Medulla oblongata (tissue), 1 donor: ENCODE results near the gene ECE2.

ENCODE experiments used
- DNase-seq: peaks from one replicate; pipeline ENCODE4 v3.0.0-alpha.2; 2015; ENCODE audit errors: extremely low spot score

Gene ECE2

DNA sequence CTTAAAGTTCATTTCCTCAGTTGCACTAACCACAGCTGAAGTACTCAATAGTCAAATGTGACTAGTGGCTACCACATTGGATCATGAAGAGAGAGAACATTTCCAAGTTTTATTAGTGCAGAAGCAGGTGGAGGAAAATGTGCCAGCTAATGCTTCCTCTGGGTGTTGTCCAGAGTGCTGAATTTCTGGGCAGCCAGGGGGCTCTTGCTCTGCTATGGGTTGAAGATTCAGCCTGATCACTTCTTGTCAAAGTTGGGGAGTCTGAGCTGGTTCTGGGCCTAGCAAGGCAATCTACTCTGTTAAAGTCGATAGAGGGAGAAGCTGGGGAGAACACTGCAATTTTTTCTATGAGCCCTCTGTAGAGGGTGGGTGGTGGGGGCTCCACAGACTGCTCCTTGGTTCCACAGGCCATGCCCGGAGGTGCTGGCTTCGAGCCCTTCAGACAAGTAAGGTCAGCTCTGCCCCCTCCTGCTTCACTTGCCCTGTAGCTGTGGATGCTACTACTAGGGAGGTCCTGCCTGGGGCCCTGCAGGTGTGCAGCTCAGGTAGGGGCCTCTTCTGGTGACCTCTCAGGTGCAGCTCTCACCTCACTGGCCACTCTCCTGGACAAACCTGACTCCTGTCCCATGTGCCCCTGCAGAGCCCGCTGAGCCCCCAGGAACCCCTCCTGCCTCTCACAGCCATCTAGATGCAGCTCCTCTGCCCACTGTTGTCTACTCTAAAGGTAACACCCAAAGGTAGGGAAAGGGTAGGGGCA lies 35.3 kb upstream of the ECE2 start:
- no peak for DNase-seq

DNA sequence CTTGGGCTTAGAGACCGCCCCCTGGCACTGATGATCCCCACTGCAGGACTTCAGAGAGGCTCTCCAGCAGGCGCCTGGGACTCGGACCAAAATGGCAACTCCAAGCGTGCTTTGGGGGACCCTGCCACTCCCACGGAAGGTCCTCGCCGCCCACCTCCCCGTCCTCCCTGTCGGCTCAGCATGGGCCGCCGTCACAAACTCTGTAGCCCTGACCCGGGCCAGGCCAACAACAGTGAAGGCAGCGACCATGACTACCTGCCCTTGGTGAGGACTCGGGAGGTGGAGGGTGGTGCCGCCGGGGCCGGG lies 34.7 kb upstream of the ECE2 start:
- DNase-seq, result no peak

DNA sequence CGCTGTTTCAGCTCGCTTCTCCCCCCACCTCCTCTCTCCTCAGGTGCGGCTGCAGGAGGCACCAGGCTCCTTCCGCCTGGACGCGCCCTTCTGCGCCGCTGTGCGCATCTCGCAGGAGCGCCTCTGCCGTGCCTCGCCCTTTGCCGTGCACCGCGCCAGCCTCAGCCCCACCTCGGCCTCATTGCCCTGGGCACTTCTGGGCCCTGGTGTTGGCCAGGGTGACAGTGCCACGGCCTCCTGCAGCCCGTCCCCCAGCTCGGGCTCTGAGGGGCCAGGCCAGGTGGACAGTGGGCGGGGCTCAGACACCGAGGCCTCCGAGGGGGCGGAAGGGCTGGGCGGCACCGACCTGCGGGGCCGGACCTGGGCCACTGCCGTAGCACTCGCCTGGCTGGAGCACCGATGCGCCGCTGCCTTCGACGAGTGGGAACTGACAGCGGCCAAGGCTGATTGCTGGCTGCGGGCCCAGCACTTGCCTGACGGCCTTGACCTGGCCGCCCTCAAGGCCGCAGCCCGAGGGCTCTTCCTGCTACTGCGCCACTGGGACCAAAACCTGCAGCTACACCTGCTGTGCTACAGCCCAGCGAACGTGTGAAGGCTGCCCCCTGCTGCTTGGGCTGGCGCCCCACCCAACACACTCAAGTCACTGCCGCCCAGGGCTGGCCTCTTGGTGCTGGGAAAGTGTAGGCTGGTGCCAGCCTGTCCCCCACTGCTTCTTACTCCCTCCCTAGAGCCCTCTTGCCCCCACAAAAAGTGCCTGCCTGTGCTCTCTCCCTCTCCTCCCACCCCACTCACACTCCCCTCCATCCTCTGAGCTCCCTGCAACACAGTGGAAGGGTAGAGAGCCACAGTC lies 34.1 kb upstream of the ECE2 start:
- no peak for DNase-seq

DNA sequence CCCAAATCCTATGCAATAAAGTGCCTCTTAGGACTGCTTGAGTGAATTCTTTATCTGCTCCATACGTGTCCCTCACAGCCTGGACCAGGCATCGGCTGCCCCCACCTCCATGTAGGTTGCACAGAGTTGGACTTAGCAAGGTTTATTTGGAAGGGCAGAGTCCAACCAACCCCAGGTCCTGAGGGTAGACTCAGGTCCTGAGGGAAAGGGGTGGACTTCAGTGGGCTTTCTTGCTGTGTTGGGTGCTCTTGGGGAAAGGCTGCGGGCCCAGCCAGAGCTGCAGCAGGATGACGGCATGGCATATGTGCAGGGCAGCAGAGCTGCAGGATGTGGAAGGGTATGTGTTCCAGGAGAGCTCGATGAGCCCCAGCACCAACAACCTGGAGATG lies 33.5 kb upstream of the ECE2 start:
- DNase-seq, result no peak

DNA sequence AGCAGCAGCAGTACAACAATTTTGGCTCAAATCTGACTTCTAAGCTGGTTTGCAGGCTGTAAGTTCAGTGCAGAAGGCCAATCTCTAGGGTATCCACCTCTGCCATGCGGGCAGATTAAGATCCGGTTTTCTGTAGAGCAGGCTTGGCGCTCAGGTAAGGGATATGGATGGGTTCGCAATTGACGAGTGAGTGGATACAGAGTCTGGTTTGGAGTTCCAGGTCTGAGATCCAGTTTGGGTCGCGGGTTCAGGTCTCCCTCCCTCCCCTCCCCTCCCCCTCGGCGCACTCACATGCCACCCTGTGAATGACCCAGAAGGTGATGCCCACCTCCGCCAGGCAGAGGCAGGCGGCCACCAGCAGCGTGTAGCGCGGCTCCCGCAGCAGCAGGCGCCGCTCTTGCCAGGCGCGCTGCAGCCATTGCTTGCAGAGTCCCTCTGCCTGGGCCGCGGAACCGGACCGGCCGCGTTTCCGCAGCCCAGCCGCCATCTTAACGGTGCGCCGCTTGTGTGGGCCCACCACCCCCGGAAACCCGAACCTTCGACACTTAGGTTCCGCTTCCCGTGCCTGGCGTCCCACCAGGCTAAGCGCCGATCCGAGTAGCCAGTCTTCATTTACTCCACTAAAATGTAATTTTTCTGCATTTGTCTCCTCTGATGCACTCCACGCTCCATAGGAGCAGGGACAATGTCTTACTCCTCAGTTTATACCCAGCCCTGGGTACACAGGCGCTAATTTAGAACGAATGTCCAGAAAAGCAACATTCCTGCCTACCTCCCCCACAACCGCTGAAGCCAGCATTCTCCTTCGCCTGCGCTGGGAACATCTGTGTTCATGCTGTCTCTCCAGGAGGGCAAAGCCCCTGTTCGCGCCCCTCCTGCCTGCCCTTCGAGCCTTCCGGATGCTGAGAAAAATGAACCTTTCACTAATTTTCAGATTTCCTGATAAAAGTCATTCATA lies 27.1 kb upstream of the ECE2 start, which contains the start of gene ALG3:
TSS of gene ALG3 (minus strand) at position 509 of the 958 bp plus-strand sequence. CDS start at position 487, 22 bp downstream.
- peak; percentile 85 for DNase-seq

DNA sequence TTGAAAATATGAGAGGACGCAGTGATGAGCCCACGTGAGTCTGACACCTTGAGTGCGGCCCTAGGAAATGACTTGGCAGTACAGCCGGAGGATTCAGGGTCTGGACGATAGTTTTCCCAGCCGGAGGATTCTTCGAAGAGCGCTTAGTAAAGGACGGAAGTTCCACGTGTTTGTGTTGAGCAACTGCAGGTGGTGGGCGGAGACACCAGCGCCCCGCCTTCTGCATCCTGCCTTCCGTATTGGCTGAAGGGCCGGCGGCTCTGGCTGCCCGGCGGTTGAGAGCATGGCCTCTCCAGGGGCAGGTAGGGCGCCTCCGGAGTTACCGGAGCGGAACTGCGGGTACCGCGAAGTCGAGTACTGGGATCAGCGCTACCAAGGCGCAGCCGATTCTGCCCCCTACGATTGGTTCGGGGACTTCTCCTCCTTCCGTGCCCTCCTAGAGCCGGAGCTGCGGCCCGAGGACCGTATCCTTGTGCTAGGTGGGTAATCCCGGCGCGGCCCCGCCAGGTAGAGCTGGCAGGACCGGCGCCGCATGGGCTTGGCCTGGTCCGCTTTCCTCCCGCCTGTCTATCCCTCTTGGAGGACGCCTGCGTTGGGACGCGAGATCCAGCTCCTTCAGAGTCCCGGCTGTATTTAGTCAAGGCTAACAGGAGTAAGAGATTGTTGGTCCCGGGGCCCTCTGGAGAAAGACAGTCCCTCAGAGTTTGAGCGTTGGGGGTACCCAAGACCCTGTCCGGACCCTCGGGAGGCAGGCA lies 26.2 kb upstream of the ECE2 start, which contains the start of gene EEF1AKMT4:
TSS of gene EEF1AKMT4 (plus strand) at position 261 of the 755 bp plus-strand sequence. CDS start at position 284, 23 bp downstream.
- DNase-seq, result peak; percentile 96

DNA sequence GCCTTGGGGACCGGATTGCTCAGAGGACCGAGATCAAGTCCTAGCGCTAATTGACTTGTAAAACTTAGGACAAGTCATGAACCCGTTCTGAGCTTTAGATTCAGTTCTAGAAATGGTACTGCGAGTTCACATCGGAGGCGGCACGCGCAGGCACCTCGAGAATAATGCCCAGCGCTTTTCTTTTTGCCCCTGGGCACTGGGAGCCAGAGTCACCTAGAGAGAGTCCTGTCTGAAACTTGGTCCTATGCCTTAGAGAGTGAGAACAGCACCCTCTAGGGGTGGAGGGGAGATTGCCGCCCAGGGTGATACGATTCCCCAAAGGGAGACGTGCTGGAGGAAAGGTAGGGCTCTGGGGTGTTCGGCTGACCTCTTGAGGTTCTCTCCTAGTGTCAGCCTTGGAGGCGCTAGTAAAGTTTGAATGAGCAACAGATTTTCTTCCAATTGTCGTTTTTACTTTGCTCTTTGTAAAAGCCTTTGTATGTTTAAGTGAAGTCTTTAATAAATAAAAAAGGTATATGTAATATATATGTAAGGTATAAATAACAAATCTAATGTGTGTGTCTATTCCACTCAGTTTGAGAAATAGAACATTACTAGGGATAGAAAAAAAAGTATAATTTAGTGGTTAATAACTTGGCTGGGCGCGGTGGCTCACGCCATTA lies 25.5 kb upstream of the ECE2 start:
- peak; percentile 91 for DNase-seq

DNA sequence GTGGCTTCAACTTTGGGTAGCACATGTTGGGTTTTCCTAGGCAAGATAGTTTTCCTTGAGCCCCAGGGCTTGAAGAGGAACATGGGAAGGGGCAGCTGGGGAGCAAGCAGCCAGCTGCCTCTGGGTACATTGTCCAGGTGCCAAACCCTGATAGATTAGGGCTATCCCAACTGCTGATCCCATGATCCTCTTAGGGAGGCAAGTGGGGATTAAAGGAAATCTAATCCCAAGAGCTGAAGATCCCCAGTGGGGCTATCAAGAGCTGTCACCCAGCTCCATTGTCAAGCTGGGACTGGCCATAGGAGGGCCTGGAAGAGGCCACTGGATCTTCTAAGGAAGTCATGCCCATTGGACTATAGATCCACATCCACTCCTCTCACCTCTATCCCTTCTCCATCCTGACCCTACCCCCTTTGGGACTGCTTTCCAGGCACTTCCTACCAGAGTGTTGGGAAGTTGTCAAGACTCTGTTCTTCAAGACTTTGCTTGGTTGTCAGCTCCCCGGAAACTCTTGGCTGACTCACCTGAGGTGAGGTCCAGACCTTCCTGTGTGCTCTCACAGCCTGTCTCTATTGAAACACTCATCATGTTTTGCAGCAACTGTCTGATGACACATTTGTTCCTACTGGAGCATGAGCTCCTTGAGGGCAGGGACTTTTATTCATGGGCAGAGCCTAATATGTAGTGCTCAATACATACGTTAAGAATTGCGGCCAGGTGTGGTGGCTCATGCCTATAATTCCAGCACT lies 20.4 kb upstream of the ECE2 start:
- DNase-seq, result no peak

DNA sequence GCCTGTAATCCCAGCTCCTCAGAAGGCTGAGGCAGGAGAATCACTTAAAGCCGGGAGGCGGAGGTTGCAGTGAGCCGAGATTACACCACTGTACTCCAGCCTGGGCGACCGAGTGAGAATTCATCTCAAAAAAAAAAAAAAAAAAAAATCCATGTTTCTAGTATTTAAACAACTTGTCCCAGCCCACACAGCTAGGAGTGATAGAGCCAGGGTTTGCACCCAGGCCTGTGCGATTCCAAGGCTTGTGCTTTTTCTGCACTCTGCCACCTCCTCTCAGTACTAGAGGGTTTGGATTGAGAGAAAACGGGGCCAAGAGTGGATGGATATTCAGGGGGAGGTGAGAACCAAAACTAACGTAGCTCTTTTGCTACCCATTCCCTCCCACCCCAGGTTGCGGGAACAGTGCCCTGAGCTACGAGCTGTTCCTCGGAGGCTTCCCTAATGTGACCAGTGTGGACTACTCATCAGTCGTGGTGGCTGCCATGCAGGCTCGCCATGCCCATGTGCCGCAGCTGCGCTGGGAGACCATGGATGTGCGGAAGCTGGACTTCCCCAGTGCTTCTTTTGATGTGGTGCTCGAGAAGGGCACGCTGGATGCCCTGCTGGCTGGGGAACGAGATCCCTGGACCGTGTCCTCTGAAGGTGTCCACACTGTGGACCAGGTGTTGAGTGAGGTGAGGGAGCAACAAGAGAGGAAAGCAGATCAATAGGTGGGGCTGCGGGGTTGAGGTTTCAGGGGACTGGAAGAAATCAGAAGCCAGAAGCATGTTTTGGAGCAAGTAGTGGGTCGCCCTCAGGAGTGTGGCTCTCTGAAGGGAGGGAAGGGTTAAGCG lies 18.5 kb upstream of the ECE2 start:
- DNase-seq, result no peak

DNA sequence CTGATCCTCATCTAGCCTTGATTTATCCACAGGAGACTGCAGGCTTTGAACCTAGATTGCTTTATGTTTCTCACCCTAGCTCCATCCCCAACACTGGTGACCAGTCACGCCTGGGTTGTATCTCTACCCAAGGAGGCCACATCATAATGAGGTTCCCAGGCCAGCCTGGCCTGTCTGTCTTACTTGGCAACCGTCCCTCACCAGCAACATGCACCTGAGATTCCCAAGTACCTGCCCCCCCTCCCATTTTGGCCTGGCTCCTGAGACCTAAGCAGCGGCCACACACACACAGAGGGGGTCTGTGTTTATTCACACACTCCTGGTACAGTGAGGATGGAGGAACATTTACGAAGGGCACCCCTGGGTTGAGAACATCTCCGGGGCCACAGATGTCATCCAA lies 16.9 kb upstream of the ECE2 start:
- DNase-seq, result no peak

DNA sequence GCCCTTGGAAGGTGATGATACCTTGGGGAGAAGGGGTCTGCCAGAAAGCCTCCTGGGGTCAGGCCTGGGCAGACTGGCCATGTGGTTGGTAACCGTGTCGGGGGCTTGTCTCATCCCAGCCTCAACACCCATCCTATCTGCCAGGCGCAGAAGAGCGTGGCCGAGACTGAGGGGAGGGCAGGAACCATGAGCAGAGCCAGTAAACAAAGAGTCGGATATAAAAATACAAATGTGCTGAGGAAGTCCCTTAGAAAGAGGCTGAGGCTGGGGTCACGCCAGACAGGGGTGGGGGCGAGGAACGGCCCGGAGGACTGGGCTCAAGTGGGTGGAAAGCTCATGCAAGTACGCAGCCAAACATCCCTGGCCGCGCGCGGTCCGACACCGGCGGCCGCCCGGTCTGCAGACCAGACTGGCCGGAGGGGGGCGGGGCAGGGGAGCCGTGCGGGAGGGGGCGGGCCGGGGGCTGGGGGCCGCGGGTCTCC lies 16.4 kb upstream of the ECE2 start:
- DNase-seq, result no peak

DNA sequence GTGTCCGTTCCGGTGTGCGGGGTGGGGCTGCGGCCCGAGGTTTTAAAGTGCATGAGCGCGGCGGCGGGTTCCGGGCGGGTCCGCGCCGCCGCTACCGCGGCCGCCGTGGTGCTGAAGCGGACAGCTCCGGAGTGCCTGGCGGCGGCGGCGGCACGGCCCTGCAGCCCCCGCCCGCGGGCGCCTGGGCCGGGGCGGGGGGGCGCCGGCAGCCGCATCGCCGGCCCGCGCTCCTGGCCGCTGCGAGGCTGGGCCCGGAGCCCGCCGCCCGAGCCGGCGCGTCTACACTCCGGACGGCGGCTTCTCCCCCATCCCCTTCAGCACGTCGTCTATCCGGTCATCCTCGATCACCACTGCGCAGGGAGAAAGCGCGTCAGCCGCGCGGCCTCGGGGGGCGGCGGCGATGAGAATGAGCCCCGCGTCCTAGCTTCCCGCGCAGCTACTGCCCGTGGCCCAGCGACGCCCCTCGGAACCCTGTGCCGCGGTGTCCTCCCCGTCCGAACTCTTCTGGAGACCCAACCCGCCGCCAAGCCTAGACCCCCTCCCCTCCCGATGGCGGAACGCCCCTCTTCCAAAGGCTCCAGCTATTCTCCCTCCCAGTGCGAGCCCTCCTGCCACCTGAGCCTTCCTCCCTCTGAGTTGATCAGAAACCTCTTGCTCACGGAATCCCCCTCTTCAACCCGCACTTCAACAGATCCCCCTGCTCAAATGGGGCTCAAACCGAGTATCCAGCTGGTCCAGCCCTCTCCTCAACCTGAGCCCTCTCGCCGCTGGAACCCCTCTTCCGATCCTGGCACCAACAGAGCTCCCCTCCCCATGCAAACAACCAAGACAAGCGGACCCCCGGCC lies 15.7 kb upstream of the ECE2 start:
- no peak for DNase-seq

DNA sequence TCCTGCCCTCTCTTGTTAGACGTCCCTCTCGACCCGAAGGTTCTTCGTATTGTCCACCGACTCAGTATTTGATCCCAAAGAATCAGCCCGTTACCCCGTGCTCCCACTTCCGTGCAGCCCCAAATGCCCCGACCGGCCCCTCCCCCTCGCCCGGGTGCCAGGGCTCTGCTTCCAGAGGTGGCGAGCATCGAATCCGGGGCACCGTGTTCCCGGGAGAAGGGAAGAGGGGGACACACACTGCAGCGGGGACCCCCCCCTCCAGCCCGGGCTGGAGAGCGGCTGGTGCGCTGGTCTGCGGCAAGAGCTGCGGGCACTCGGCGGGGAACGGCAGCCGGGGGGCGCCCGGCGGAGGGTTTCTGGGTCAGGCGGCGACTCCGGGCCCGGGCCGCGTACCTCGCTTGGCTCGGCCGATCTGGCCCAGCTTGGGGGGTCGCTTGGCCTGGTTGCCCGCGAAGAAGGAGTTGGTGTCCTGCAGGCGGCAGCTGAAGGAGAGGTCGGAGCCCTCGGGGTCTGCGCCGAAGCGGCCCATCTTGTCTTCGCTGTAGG lies 15.0 kb upstream of the ECE2 start:
- no peak for DNase-seq

DNA sequence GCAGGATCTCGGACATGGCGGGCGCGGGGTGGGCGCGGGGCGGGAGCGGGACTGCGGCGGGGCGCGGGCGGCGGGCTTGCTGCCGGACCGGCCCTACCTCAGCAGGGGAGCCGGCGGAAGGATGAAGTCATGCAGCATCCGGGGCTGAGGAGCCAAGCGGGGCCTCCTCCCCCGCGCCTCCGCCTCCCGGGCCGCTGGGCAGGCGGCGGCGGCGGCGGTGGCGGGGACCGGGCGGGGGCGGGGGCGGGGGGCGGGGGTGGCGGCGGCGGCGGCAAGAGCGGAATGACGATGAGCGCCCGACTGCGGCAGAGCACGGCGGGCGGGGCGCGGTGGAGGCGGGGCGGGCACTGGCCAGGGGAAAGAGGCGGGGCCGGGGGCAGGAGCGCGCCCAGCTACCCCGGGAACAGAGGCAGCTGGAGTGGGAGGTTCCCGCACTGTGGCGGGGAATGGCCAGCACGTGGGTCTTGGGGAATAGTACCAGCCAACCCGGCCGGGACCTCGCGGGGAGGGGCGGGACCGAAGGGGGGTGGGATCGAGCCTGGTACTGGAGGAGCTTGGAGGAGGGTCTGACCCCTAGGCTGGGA lies 14.5 kb upstream of the ECE2 start, which contains the start of gene CAMK2N2:
TSS of gene CAMK2N2 (minus strand) at position 284 of the 584 bp plus-strand sequence. CDS start at position 16, 268 bp downstream.
- DNase-seq, result peak; percentile 35

DNA sequence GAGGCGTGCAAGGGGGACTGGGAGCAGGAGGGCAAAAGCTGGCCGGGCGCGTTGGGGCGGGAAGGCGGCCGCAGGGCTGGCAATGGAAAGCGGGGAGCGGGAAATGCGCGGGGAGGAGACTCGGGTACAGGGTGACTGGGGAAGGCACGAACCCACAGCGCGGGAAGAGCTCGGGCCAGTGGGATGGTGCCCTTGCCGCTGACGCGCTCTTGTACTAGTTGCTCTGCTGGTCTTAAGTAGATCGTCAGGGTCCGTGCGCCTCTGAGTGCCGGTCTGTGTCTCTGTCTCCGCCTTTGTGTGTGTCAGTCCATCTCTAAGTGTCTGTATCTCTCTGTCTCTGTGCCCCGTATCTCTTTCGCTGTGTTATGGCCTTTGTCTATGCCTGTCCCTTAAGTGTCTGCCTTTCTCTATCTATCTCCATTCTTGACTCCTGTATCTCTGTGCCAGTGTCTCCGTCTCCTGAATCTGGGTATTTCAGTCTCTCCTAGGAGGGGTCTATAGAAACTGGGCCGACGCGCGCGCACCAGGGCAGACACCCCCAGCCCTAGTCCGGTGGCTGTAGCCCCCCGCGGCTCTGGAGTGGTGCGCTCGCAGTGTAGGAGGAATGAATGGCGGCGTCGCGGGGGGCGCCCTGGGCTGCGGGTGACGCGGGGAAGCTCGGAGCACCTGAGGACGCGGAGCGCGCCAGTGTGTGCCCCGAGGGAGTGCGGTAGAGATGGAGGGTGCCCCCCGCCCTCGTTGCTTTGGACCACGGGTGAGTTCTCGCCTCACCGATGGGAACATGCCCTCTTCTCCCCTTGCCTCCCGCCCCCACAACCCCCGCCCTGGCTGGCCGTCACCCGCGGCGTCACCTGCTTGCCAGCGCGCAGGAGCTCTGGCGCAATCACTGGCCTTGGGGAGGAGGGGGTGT lies 13.7 kb upstream of the ECE2 start:
- DNase-seq, result no peak

DNA sequence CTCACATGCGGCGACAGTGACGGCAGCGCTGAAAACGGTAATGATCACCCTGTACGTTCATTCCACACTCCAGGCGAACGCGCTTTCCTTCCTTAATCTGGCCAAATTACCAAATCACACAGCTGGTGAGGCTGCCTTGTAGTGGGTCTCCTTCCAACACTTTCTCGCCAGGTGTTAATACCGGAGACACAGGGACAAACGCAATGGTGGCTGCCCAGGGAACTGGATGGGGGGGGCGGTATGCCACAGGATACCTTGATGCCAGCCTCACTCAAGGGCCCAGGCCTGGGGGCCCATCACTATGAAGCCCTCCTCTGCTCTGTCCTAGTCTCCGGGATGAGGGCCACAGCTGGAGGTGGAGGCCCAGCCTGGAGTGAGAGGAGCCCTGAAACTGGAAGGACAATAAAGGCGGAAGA lies 13.1 kb upstream of the ECE2 start:
- no peak for DNase-seq
